ENCODE results near the gene C9orf72.
"Not testable (repeated sequence)": the region's sequence is repeated elsewhere in the genome, so short reads cannot be mapped to it uniquely, and the experiment has no call there.

C9orf72 gene, protein sequence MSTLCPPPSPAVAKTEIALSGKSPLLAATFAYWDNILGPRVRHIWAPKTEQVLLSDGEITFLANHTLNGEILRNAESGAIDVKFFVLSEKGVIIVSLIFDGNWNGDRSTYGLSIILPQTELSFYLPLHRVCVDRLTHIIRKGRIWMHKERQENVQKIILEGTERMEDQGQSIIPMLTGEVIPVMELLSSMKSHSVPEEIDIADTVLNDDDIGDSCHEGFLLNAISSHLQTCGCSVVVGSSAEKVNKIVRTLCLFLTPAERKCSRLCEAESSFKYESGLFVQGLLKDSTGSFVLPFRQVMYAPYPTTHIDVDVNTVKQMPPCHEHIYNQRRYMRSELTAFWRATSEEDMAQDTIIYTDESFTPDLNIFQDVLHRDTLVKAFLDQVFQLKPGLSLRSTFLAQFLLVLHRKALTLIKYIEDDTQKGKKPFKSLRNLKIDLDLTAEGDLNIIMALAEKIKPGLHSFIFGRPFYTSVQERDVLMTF

DNA sequence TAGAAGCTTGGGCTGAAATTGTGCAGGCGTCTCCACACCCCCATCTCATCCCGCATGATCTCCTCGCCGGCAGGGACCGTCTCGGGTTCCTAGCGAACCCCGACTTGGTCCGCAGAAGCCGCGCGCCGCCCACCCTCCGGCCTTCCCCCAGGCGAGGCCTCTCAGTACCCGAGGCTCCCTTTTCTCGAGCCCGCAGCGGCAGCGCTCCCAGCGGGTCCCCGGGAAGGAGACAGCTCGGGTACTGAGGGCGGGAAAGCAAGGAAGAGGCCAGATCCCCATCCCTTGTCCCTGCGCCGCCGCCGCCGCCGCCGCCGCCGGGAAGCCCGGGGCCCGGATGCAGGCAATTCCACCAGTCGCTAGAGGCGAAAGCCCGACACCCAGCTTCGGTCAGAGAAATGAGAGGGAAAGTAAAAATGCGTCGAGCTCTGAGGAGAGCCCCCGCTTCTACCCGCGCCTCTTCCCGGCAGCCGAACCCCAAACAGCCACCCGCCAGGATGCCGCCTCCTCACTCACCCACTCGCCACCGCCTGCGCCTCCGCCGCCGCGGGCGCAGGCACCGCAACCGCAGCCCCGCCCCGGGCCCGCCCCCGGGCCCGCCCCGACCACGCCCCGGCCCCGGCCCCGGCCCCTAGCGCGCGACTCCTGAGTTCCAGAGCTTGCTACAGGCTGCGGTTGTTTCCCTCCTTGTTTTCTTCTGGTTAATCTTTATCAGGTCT, at the start of gene C9orf72:
TSS of gene C9orf72 (minus strand) at position 564 of the 716 bp plus-strand sequence. CDS start 6,361 bp downstream, outside the sequence.
- peak; percentile 85 for DNase-seq (ENCODE audit: low spot score)
- peaks cover 17% of the 10 kb centered on the region for H3K4me1 Mint-ChIP-seq (ENCODE audit: low read depth)
- H3K27ac Mint-ChIP-seq, result peak within 1 kb of the TSS; percentile 100
- H3K4me3 Mint-ChIP-seq, result peak within 1 kb of the TSS; percentile 98
- H3K27me3 Mint-ChIP-seq (ENCODE audit: low read depth), result no peaks in the 10 kb centered on the region
- H3K36me3 Mint-ChIP-seq (ENCODE audit: low read depth), result peaks cover 1% of the 10 kb centered on the region
- H3K9me3 Mint-ChIP-seq, result peaks cover 2% of the 10 kb centered on the region

DNA sequence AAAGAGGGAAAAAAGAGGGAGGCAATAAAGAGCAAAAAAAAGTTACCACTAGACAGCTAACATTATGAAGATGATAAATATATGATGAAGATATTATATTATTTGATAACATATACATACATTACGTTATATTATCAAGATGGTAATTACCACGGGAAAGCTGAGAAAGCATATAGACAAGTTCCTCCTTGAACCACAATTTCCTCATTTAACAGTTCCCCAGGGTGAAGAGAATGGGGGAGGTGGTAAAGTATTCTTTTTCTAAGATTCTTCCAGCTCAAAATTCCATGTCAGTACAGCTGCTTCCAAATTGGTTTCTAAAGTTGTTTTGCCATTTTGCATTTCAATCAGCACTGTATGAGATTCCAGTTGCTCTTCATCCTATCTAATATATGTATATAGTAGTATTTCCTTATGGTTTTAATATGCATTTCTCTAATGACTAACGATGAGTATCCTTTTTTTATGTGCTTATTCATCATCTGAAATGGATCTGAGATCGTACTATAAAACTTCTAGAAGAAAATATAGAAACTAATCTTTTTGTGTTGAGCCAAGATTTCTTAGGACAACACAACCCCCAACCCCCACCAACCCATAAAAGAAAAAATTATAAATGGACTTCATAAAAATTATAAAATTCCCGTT, 49.5 kb upstream of the C9orf72 start:
- H3K27me3 Mint-ChIP-seq (ENCODE audit: low read depth), result peaks cover 7% of the 10 kb centered on the region
- DNase-seq (ENCODE audit: low spot score), result no peak
- no peaks in the 10 kb centered on the region for H3K9me3 Mint-ChIP-seq
- H3K27ac Mint-ChIP-seq, result no peak overlapping the region
- no peak overlapping the region for H3K4me3 Mint-ChIP-seq
- no peaks in the 10 kb centered on the region for H3K4me1 Mint-ChIP-seq (ENCODE audit: low read depth)
- H3K36me3 Mint-ChIP-seq (ENCODE audit: low read depth), result no peaks in the 10 kb centered on the region

DNA sequence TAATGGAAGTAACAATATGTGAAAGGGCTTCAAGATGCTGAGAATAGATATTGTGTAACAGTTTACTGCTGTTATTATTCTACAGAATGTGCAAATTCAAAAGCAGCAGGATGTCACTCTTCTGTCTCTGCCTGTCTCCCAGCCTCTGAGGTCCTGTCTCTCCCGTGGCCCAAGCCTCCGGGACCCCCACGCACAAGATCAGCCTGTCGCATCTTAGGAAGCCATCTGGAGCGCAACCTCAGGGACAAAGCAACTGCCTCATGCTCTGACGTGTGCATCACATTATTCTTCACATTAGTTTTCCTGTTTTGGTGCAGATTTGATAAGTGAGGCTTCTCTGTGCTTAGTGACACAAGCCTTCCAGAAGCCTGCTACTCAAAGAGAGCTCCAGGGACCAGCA, 46.5 kb upstream of the C9orf72 start:
- Mint-ChIP-seq H3K27me3 (ENCODE audit: low read depth) (peaks cover 5% of the 10 kb centered on the region), H3K36me3 (ENCODE audit: low read depth) (no peaks in the 10 kb centered on the region), H3K27ac (no peak overlapping the region), H3K4me3 (no peak overlapping the region), H3K4me1 (ENCODE audit: low read depth) (no peaks in the 10 kb centered on the region), H3K9me3 (no peaks in the 10 kb centered on the region)
- no peak for DNase-seq (ENCODE audit: low spot score)

DNA sequence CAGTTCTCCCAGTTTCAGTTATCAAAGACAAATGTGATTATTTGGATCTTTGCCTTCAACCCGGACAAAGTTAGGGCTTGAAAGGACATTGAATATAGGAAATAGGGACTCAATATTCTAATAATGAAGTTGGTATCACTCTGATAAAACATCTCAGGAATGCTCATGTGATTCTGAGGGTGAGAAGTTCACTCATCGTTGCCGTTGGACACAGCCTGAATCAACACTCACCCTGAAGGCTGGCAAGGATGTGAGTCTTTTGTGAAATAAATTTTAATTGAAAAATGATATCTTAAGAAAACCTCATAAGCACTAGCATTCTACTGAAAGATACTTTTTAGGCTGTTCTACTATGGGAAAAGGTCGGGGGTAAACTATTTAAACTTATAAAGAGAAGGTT, 44.8 kb upstream of the C9orf72 start:
- H3K27me3 Mint-ChIP-seq (ENCODE audit: low read depth), result peaks cover 5% of the 10 kb centered on the region
- H3K4me3 Mint-ChIP-seq, result no peak overlapping the region
- no peak for DNase-seq (ENCODE audit: low spot score)
- H3K27ac Mint-ChIP-seq, result no peak overlapping the region
- H3K9me3 Mint-ChIP-seq, result no peaks in the 10 kb centered on the region
- H3K4me1 Mint-ChIP-seq (ENCODE audit: low read depth), result no peaks in the 10 kb centered on the region
- no peaks in the 10 kb centered on the region for H3K36me3 Mint-ChIP-seq (ENCODE audit: low read depth)

DNA sequence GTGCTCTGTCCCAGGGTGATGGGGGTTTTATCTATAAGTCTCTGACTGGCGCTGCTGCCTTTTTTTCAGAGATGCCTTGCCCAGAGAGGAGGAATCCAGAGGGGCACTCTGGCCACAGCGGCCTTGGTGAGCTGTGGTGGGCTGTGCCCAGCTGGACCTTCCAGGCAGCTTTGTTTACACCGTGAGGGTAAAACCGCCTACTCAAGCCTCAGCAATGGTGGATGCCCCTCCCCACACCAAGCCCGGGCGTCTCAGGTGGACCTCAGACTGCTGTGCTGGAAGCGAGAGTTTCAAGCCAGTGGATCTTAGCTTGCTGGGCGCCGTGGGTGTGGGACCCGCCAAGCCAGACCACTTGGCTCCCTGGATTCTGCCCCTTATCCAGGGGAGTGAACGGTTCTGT, 41.3 kb upstream of the C9orf72 start:
- no peak for DNase-seq (ENCODE audit: low spot score)
- H3K4me3 Mint-ChIP-seq, result no peak overlapping the region
- H3K36me3 Mint-ChIP-seq (ENCODE audit: low read depth), result no peaks in the 10 kb centered on the region
- no peaks in the 10 kb centered on the region for H3K9me3 Mint-ChIP-seq
- peaks cover 3% of the 10 kb centered on the region for H3K27me3 Mint-ChIP-seq (ENCODE audit: low read depth)
- H3K4me1 Mint-ChIP-seq (ENCODE audit: low read depth), result peaks cover 5% of the 10 kb centered on the region
- no peak overlapping the region for H3K27ac Mint-ChIP-seq

DNA sequence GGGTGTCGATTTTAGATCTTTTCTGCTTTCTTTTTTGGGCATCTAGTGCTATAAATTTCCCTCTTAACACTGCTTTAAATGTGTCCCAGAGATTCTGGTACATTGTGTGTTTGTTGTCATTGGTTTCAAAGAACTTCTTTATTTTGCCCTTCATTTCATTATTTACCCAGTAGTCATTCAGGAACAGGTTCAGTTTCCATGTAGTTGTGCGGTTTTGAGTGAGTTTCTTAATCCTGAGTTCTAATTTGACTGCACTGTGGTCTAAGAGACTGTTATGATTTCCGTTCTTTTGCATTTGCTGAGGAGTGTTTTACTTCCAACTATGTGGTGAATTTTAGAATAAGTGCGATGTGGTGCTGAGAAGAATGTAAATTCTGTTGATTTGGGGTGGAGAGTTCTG, 38.8 kb upstream of the C9orf72 start:
- not testable (repeated sequence) for H3K36me3 Mint-ChIP-seq (ENCODE audit: low read depth); DNase-seq (ENCODE audit: low spot score); H3K27me3 Mint-ChIP-seq (ENCODE audit: low read depth); H3K4me3 Mint-ChIP-seq; H3K9me3 Mint-ChIP-seq; H3K27ac Mint-ChIP-seq; H3K4me1 Mint-ChIP-seq (ENCODE audit: low read depth)

DNA sequence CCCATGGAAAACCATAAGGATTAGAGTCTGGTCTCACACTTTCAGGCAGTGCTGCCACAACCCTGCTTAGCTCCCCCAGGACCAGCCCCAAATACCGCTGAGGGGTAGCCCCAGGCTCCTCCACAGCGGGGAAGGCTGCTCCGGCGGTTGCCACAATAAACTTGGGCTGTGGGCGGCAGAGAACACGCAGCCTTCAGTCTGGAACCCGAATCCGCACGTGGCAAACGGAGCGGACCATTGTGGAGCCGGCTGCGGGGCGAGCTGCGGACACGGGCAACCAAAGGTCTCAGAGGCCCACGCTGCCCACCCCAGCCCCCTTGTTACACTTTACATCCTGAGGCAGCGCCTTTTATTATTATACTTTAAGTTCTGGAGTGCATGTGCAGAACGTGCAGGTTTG, 37.3 kb upstream of the C9orf72 start:
- Mint-ChIP-seq H3K4me3 (no peak overlapping the region), H3K27ac (no peak overlapping the region), H3K9me3 (no peaks in the 10 kb centered on the region), H3K27me3 (ENCODE audit: low read depth) (no peaks in the 10 kb centered on the region), H3K4me1 (ENCODE audit: low read depth) (peaks cover 5% of the 10 kb centered on the region), H3K36me3 (ENCODE audit: low read depth) (no peaks in the 10 kb centered on the region)
- DNase-seq (ENCODE audit: low spot score), result no peak

DNA sequence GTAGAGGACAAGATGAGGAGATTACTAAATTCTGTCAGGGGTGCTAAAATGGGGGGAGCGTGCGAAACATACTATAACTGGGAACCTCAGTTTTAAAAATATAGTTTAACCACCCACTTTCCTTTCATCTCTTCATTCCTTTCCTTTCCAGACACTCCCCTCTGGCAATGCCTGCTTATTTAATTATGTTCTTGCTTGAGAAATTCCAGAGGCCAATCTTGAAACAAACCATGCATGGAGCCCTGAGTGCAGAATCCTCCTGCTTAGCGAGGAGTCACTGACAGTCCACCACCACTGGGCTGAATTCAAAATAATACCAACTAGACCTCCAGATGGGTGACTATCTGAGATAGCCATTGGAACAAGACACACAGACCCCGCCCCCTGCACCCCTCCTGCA, 29.7 kb upstream of the C9orf72 start:
- H3K27me3 Mint-ChIP-seq (ENCODE audit: low read depth), result no peaks in the 10 kb centered on the region
- H3K9me3 Mint-ChIP-seq, result no peaks in the 10 kb centered on the region
- no peaks in the 10 kb centered on the region for H3K36me3 Mint-ChIP-seq (ENCODE audit: low read depth)
- H3K4me1 Mint-ChIP-seq (ENCODE audit: low read depth), result no peaks in the 10 kb centered on the region
- no peak overlapping the region for H3K27ac Mint-ChIP-seq
- H3K4me3 Mint-ChIP-seq, result no peak overlapping the region
- DNase-seq (ENCODE audit: low spot score), result no peak

DNA sequence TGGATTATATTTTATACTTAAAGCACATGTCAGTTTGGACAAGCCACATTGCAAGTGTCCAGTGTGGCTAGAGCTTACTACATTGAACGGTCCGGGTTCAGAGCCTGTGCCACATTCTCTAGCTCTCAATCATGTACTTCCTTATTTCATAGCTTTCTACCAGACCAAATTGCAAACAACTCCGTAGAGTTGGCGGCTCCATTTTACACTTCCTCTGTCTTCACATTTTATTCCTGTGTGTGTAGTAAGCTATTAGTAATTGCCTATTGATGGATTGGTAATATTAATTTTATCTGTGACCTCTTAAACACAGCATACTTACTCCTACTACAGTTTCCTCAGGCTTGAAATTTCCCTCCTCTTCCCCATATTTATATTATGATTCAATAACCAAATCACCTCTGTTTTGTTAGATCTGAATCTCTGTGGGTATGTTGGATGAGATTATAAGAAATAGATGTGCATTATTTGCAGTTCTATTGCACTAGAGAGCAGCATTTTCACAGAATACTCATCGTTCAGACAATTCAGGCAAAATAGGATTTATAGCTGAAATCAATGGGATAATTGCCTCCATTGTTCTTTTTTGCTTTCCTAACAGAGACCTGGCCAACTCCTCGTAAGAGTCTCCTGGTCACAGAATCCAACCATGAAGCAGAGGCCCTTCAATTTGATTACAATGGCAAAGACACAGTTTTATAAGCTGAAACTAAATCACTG, 29.0 kb upstream of the C9orf72 start:
- Mint-ChIP-seq H3K27me3 (ENCODE audit: low read depth) (no peaks in the 10 kb centered on the region), H3K4me3 (no peak overlapping the region), H3K36me3 (ENCODE audit: low read depth) (no peaks in the 10 kb centered on the region), H3K27ac (no peak overlapping the region), H3K9me3 (no peaks in the 10 kb centered on the region), H3K4me1 (ENCODE audit: low read depth) (no peaks in the 10 kb centered on the region)
- DNase-seq (ENCODE audit: low spot score), result no peak

DNA sequence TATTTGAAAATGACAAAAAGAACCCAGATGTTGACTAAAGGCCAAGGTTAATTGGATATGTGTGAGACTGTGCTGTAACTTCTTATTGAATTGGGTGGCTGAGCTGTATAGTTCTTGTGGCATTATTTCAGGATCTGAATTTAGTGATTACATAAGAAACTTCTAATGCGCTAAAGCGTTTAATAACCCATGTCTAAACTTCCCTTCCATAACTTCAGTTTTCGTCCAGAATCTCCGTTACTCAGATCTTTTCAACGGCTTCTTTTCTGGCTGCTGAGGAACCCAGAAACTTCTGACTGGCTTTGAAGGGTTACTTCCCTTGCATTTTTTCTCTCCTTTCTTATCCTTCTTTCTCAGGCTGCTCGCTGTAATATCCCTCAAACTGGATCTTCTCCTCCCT, 28.1 kb upstream of the C9orf72 start:
- no peak for DNase-seq (ENCODE audit: low spot score)
- Mint-ChIP-seq H3K27ac (no peak overlapping the region), H3K9me3 (no peaks in the 10 kb centered on the region), H3K27me3 (ENCODE audit: low read depth) (no peaks in the 10 kb centered on the region), H3K4me3 (no peak overlapping the region), H3K4me1 (ENCODE audit: low read depth) (no peaks in the 10 kb centered on the region), H3K36me3 (ENCODE audit: low read depth) (no peaks in the 10 kb centered on the region)

DNA sequence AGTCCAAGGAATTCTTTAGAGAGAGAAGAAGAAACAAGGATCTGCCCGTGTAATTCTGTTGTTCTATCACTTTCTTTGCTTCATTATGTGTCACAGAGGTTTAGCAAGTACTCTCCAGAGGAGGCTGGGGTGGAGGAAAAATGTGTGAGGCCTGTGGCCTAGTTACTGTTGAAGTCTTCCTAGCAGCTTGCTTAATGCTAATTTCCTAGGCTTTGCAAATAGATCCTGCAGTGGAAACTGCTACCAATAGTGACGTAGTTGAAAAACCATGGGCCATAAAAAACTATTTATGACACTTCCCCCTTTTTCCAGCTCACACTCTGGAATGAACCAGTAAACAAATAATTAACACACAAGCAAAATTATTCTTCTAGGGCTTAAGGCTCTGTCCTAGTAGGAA, 27.0 kb upstream of the C9orf72 start:
- H3K27ac Mint-ChIP-seq, result no peak overlapping the region
- H3K27me3 Mint-ChIP-seq (ENCODE audit: low read depth), result no peaks in the 10 kb centered on the region
- no peak for DNase-seq (ENCODE audit: low spot score)
- H3K4me3 Mint-ChIP-seq, result no peak overlapping the region
- H3K9me3 Mint-ChIP-seq, result no peaks in the 10 kb centered on the region
- H3K4me1 Mint-ChIP-seq (ENCODE audit: low read depth), result no peaks in the 10 kb centered on the region
- no peaks in the 10 kb centered on the region for H3K36me3 Mint-ChIP-seq (ENCODE audit: low read depth)

DNA sequence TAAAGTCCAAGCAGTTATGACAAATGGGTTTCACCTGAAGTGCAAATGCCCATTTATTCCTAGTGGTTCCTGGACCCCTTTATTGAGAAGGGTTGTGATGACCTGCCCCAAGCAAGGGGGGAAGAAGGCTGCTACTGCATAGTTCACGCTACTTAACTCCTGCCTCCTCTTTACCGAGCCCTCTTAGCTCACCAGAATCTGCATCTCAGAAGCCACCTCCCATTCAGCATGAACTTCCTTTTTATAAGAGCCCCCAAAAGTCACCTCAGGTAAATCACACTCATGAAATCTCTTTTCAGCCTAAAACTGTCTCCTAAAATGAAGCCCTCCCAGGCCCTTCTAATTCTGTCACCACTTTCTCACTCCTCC, 26.6 kb upstream of the C9orf72 start:
- H3K36me3 Mint-ChIP-seq (ENCODE audit: low read depth), result no peaks in the 10 kb centered on the region
- H3K27me3 Mint-ChIP-seq (ENCODE audit: low read depth), result no peaks in the 10 kb centered on the region
- H3K9me3 Mint-ChIP-seq, result no peaks in the 10 kb centered on the region
- H3K27ac Mint-ChIP-seq, result no peak overlapping the region
- H3K4me3 Mint-ChIP-seq, result no peak overlapping the region
- H3K4me1 Mint-ChIP-seq (ENCODE audit: low read depth), result no peaks in the 10 kb centered on the region
- no peak for DNase-seq (ENCODE audit: low spot score)

DNA sequence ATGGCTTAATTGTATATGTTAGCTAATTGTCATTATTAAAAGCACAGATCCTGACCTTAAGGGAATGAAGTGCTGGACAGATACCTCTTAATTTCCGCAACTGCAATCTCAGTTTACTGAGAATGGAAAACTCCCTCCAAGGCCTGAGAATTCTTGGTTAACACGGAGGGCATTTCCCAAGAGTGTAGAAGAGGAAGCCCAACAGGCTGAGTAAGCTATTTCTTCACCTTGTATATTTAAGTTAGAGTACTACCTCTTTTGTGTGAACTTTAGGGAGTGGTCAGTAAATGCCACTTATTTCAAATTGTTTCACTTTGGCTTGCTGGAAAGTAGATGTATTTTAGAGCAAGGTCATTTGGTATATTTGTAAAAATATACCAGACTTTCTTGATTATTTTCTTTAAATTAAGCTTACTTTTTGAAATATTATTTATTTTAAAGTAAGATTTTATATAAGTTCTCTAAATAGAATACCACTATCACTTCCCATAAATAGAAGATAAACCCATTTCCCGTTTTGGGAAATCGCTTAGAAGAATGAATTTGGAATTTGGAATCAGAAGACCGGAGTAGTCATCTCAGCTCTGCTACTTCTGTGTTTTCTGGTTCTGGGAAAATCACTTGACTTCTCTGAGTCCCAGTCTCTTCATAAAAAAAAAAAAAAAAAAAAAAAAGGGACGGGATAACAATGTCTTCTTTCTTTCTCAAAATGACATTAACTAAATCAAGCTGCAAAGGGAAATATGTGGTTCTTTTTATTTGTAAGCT, 26.0 kb upstream of the C9orf72 start:
- Mint-ChIP-seq H3K27ac (no peak overlapping the region), H3K4me1 (ENCODE audit: low read depth) (no peaks in the 10 kb centered on the region), H3K9me3 (no peaks in the 10 kb centered on the region), H3K36me3 (ENCODE audit: low read depth) (no peaks in the 10 kb centered on the region), H3K4me3 (no peak overlapping the region), H3K27me3 (ENCODE audit: low read depth) (no peaks in the 10 kb centered on the region)
- no peak for DNase-seq (ENCODE audit: low spot score)

Measured in T-helper 2 cell treated with Interferon-gamma antibody and Interleukin-4, amounts not matched to agents 5 μg/mL and 100 μg/mL, for 36 hours (primary cell).